ENCODE measurements around the gene AQP6.

DNA sequence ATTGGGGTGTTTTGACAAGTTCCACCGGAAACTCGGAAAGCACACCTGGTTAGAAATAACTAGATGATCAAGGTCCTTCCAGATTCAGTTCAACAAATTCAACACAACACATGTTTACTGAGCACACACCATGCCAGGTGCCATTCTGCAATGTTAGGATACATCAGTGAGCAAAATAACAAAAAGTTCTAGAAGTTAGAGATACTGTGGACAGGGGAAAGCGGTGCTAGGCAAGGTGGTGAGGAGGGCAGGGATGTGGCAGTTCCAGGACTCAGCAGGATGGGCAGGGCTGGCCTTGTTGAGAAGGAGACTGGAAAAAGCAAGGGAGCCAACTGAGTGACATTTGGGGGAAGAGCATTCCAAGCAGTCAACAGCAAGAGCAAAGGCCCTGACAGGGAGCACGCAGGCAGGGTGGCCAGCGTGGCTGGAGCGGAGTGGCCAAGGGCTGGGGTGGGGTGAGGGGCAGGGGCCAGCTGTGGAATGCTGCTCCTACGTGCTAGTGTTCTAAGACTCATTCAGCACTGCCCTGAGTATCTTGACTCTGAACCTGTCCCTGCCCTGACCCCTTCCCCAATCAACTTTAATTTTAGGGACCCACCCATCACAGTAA is 49.6 kb upstream of the AQP6 start:
- no peak for TF ChIP-seq CTCF (conservative IDR thresholded peaks at IDR 0.05)
- TF ChIP-seq EZH2 (IDR thresholded peaks at IDR 0.05; ENCODE audit: low read depth): no peak
